Measurements from ENCODE around the gene ADAMTS13.
A peak's percentile ranks its signal among the peaks of the same experiment; 100 is the strongest.
"Not testable (repeated sequence)": the region's sequence is repeated elsewhere in the genome, so short reads cannot be mapped to it uniquely, and the experiment has no call there.

ADAMTS13 gene

GRCh38 chr9:133421615-133422542 lies at the start of gene ADAMTS13:
ADAMTS13 (plus strand) TSS chr9:133422367; CDS start chr9:133422444, 77 bp downstream.
- DNase-seq (ENCODE audit: low read depth), result no peak
- peak; percentile 15 for TF ChIP-seq CTCF (IDR thresholded peaks at IDR 0.05; ENCODE audit: control insufficient read depth, insufficient read depth, low read depth, low read length, missing control alignments)
- no peak within 1 kb of the TSS for H3K4me3 ChIP-seq (ENCODE audit: control insufficient read depth, low read depth, low read length)

DNA sequence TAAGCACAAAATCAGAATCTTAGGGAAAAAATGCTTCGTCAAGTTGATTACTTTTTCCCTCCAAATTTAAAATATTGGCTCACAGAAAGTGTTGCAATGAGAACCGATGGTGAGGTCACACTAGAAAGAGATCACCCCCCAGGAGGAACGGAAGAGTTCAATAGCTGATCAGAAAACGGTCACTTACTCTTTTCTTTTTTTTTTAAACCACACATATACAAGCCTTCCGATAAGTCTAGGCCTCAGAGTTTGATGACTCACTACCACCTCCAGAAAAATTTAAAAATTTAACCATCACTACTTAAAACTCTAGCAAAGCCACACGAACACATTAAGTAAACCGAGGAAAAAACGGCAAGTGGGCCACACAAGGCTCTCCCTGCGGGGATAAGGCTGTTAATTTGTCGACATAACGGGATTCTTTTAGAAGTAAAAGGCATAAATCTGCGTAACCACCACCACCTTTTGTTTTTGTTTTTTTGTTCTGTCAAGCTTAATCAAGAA lies 47.5 kb upstream of the ADAMTS13 start:
- no peak for TF ChIP-seq CTCF (IDR thresholded peaks at IDR 0.05; ENCODE audit: control insufficient read depth, insufficient read depth, low read depth, low read length, missing control alignments)
- DNase-seq (ENCODE audit: low read depth), result peak; percentile 28
- peak overlapping the region; percentile 64 for H3K4me3 ChIP-seq (ENCODE audit: control insufficient read depth, low read depth, low read length)

GRCh38 chr9:133375116-133375723 lies 46.9 kb upstream of the ADAMTS13 start:
- no peak for DNase-seq (ENCODE audit: low read depth)
- no peak for TF ChIP-seq CTCF (IDR thresholded peaks at IDR 0.05; ENCODE audit: control insufficient read depth, insufficient read depth, low read depth, low read length, missing control alignments)

GRCh38 chr9:133375724-133376654 lies 46.2 kb upstream of the ADAMTS13 start, which contains the start of the genes STKLD1 and SURF4:
STKLD1 (plus strand) TSS chr9:133376366; CDS start chr9:133376474, 108 bp downstream.
SURF4 (minus strand) TSS chr9:133376060; CDS start chr9:133375969, 91 bp downstream.
- H3K4me3 ChIP-seq (ENCODE audit: control insufficient read depth, low read depth, low read length), result peak within 1 kb of the TSS; percentile 64
- DNase-seq (ENCODE audit: low read depth), result peak; percentile 79
- TF ChIP-seq CTCF (IDR thresholded peaks at IDR 0.05; ENCODE audit: control insufficient read depth, insufficient read depth, low read depth, low read length, missing control alignments), result no peak

More at GRCh38 chr9:133375116-133375723, 46.9 kb upstream of the ADAMTS13 start:
- H3K4me3 ChIP-seq (ENCODE audit: control insufficient read depth, low read depth, low read length), result peak overlapping the region; percentile 64

GRCh38 chr9:133377280-133377679 lies 44.9 kb upstream of the ADAMTS13 start:
- not testable (repeated sequence) for DNase-seq (ENCODE audit: low read depth); H3K4me3 ChIP-seq (ENCODE audit: control insufficient read depth, low read depth, low read length)

GRCh38 chr9:133377721-133378216 lies 44.4 kb upstream of the ADAMTS13 start:
- no peak for TF ChIP-seq CTCF (IDR thresholded peaks at IDR 0.05; ENCODE audit: control insufficient read depth, insufficient read depth, low read depth, low read length, missing control alignments)
- H3K4me3 ChIP-seq (ENCODE audit: control insufficient read depth, low read depth, low read length), result no peak overlapping the region
- DNase-seq (ENCODE audit: low read depth), result no peak
